H1 (cell line): ENCODE results near the gene CYP26C1.

Source experiments
- ATF2 ChIP-seq: IDR thresholded peaks from 2 replicates; pipeline ENCODE4 v1.6.1; 2012; ENCODE audit warnings: low read length, inconsistent platforms
- CTCF ChIP-seq, 3 experiments: IDR thresholded peaks; 1 replicate in 2 of 3; 2 replicates in 1 of 3; pipeline versions ENCODE4 v1.5.1 to v1.6.1; 2011; ENCODE audit warnings: low read length in 3 of 3, mild to moderate bottlenecking in 3 of 3, inconsistent platforms in 2 of 3, low read depth in 1 of 3, moderate library complexity in 1 of 3; ENCODE audit not compliant: insufficient read depth in 1 of 3; ENCODE audit errors: control extremely low read depth in 1 of 3
- E2F6 ChIP-seq: IDR thresholded peaks from 2 replicates; pipeline ENCODE4 v1.6.1; 2012; ENCODE audit warnings: inconsistent platforms
- EP300 ChIP-seq, 2 experiments: IDR thresholded peaks; 1 replicate in 1 of 2; 2 replicates in 1 of 2; pipeline ENCODE4 v1.6.1; 2011 to 2012; ENCODE audit warnings: low read depth in 2 of 2, low read length in 2 of 2, mild to moderate bottlenecking in 2 of 2, borderline replicate concordance in 1 of 2, inconsistent platforms in 1 of 2, moderate library complexity in 1 of 2
- EZH2 ChIP-seq: fragments of 200-600 bp; sonication (generic); IDR thresholded peaks from 2 replicates; pipeline ENCODE4 v1.7.1; 2012; ENCODE audit warnings: low read depth, mild to moderate bottlenecking, moderate library complexity, low read length, inconsistent platforms; ENCODE audit not compliant: severe bottlenecking
- HDAC6 ChIP-seq: IDR thresholded peaks from one replicate; pipeline ENCODE4 v1.7.1; 2012; ENCODE audit warnings: low read depth, mild to moderate bottlenecking, inconsistent platforms, low read length, moderate library complexity
- JUN ChIP-seq: IDR thresholded peaks from 2 replicates; pipeline ENCODE4 v1.6.1; 2011; ENCODE audit warnings: low read depth, mild to moderate bottlenecking, improper control_type of control experiment, low read length
- JUND ChIP-seq: IDR thresholded peaks from 2 replicates; pipeline ENCODE4 v1.6.1; 2011; ENCODE audit warnings: mild to moderate bottlenecking, improper control_type of control experiment, low read length
- MAX ChIP-seq: IDR thresholded peaks from 2 replicates; pipeline ENCODE4 v1.6.1; 2012; ENCODE audit warnings: inconsistent platforms
- POLR2A ChIP-seq, 2 experiments: IDR thresholded peaks; 1 replicate in 1 of 2; 2 replicates in 1 of 2; pipeline ENCODE4 v1.6.1; 2011; ENCODE audit warnings: low read depth in 2 of 2, low read length in 2 of 2, mild to moderate bottlenecking in 2 of 2; ENCODE audit errors: control extremely low read depth in 1 of 2
- POLR2AphosphoS5 ChIP-seq: IDR thresholded peaks from 2 replicates; pipeline ENCODE4 v1.6.1; 2011; ENCODE audit warnings: low read depth, low read length
- SAP30 ChIP-seq: fragments of 300-600 bp; sonication (generic); IDR thresholded peaks from 2 replicates; pipeline ENCODE4 v1.7.1; 2012; ENCODE audit warnings: low read length, moderate library complexity, mild to moderate bottlenecking, inconsistent platforms; ENCODE audit not compliant: insufficient read depth, insufficient replicate concordance
- TAF1 ChIP-seq: IDR thresholded peaks from 2 replicates; pipeline ENCODE4 v1.6.1; 2011; ENCODE audit warnings: mild to moderate bottlenecking, low read depth, low read length

GRCh38 chr10:93027508-93027907, 33.1 kb upstream of the CYP26C1 start:
- TF ChIP-seq EP300 (IDR thresholded peaks at IDR 0.05; ENCODE audit: borderline replicate concordance in 1 of 2, low read depth in 2 of 2, low read length in 2 of 2) (no peak), JUND (no peak), CTCF (IDR thresholded peaks at IDR 0.05; ENCODE audit: control extremely low read depth in 1 of 3, insufficient read depth in 1 of 3, low read depth in 1 of 3, low read length in 3 of 3) (no peak), POLR2AphosphoS5 (no peak), TAF1 (no peak), HDAC6 (no peak), POLR2A (IDR thresholded peaks at IDR 0.05; ENCODE audit: control extremely low read depth in 1 of 2, low read depth in 2 of 2, low read length in 2 of 2) (no peak), JUN (no peak), MAX (no peak), E2F6 (no peak), ATF2 (no peak), SAP30 (no peak), EZH2 (no peak)
